PFSK-1 (cell line): ENCODE results near the gene MYH3.

Source experiments
- FOXP2 ChIP-seq: optimal IDR thresholded peaks from 2 replicates; pipeline ENCODE3; 2011; ENCODE audit warnings: borderline replicate concordance, control low read depth, inconsistent platforms; ENCODE audit not compliant: insufficient read depth; ENCODE audit errors: extremely low read length, extremely low read depth
- POLR2AphosphoS5 ChIP-seq: IDR thresholded peaks from 2 replicates; pipeline ENCODE4 v1.6.1; 2012; ENCODE audit warnings: low read depth, mild to moderate bottlenecking, control low read depth, low read length, moderate library complexity
- REST ChIP-seq, 2 experiments: IDR thresholded peaks; 2 replicates each; pipeline versions ENCODE4 v1.6.1 to v1.8.0; 2011 to 2012; ENCODE audit warnings: low read depth in 2 of 2, low read length in 2 of 2, control low read depth in 1 of 2, inconsistent platforms in 1 of 2, mild to moderate bottlenecking in 1 of 2, moderate library complexity in 1 of 2; ENCODE audit not compliant: insufficient read depth in 1 of 2
- SIN3A ChIP-seq: IDR thresholded peaks from 2 replicates; pipeline ENCODE4 v1.6.1; 2012; ENCODE audit warnings: mild to moderate bottlenecking, low read length, moderate library complexity, borderline replicate concordance; ENCODE audit not compliant: insufficient read depth
- TAF1 ChIP-seq: IDR thresholded peaks from 2 replicates; pipeline ENCODE4 v1.6.1; 2012; ENCODE audit warnings: low read length, control low read depth, borderline replicate concordance; ENCODE audit not compliant: insufficient read depth

DNA sequence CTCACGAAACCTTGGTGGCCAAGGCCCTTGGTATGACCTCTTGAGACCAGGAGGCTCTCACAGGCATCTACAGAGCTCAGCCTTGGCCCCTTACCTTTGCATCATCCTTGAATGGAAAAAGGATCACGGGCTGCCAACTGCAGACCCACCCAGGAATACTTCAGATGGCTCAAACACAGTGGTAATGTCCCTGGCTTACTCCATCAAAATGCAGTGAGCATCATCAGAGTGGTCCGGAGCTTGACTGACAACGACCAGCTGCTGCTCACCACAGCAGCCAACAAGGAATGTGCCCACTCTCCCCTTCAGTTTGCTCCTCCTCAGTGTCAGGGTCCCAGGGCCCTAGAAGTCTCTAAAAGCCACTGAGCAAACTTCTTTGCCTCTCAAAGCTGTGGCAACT is 17.6 kb upstream of the MYH3 start:
- TF ChIP-seq TAF1: no peak
- no peak for TF ChIP-seq FOXP2
- no peak for TF ChIP-seq REST (IDR thresholded peaks at IDR 0.05; ENCODE audit: insufficient read depth in 1 of 2, low read depth in 2 of 2, low read length in 2 of 2)
- TF ChIP-seq POLR2AphosphoS5: no peak
- TF ChIP-seq SIN3A: no peak
